H1 (cell line): ENCODE results near the gene BTF3L4. TPM values are rescaled to one million over a fixed set of nuclear protein-coding genes. Genes with fewer than 3 reads are reported as not detected.

Source experiments
- CTCF ChIA-PET: fragments of 300-600 bp; sonication (Branson Sonifier 250); formaldehyde crosslinking; loops from one replicate; lab custom pipeline; 2021; ENCODE audit not compliant: partially characterized antibody; lab: Charles Lee
- POLR2A ChIA-PET: fragments of 300-600 bp; sonication (Branson Sonifier 250); formaldehyde crosslinking; loops from one replicate; lab custom pipeline; 2021; ENCODE audit warnings: inconsistent platforms; ENCODE audit not compliant: partially characterized antibody; lab: Charles Lee
- DNase-seq, 2 experiments: peaks; one replicate each; pipeline versions ENCODE4 v3.0.0 to v3.0.0-alpha.2; 2010 to 2022; ENCODE audit warnings: low spot score in 2 of 2, low read depth in 1 of 2, mixed read lengths in 1 of 2
- FAIRE-seq: peaks from 2 replicates; lab custom pipeline; 2011; peaks lifted over from hg19 to GRCh38; lab: Jason Lieb, UNC
- H2AFZ ChIP-seq: 2 replicates; pipeline ENCODE4 v1.8.1; 2012; ENCODE audit warnings: low read length, inconsistent platforms
- H2AK5ac ChIP-seq: 2 replicates; pipeline ENCODE4 v1.6.1; 2013; ENCODE audit warnings: low read depth, low read length
- H2BK120ac ChIP-seq: replicated peaks from 2 replicates; pipeline ENCODE3; 2013; ENCODE audit warnings: low read depth, low read length, inconsistent platforms
- H2BK12ac ChIP-seq: 2 replicates; pipeline ENCODE4 v1.6.1; 2013; ENCODE audit warnings: low read depth, low read length
- H2BK15ac ChIP-seq: 2 replicates; pipeline ENCODE4 v1.6.1; 2013; ENCODE audit warnings: low read length
- H2BK20ac ChIP-seq: 2 replicates; pipeline ENCODE4 v1.6.1; 2013; ENCODE audit warnings: low read length
- H2BK5ac ChIP-seq: 2 replicates; pipeline ENCODE4 v1.6.1; 2013; ENCODE audit warnings: low read depth, low read length
- H3K14ac ChIP-seq: 2 replicates; pipeline ENCODE4 v1.6.1; 2013; ENCODE audit warnings: inconsistent platforms; ENCODE audit not compliant: insufficient read length
- H3K18ac ChIP-seq: 2 replicates; pipeline ENCODE4 v1.6.1; 2013; ENCODE audit warnings: low read length; ENCODE audit errors: extremely low read depth
- H3K23ac ChIP-seq: 2 replicates; pipeline ENCODE4 v1.6.1; 2013; ENCODE audit warnings: inconsistent platforms; ENCODE audit not compliant: insufficient read length
- H3K23me2 ChIP-seq: 2 replicates; pipeline ENCODE4 v1.6.1; 2013; ENCODE audit warnings: low read depth, low read length
- H3K27ac ChIP-seq: 2 replicates; pipeline ENCODE4 v1.6.1; 2011; ENCODE audit warnings: low read depth, low read length, inconsistent platforms
- H3K27me3 ChIP-seq, 4 experiments: replicated peaks in 1 of 4; 1 replicate in 1 of 4; 2 replicates in 3 of 4; pipeline versions ENCODE4 v1.6.1 to v1.8.1; 2011 to 2013; ENCODE audit warnings: low read length in 3 of 4, mild to moderate bottlenecking in 3 of 4, inconsistent platforms in 2 of 4, mixed read lengths in 2 of 4, moderate library complexity in 1 of 4; ENCODE audit not compliant: control insufficient read depth in 3 of 4, insufficient read depth in 3 of 4; ENCODE audit errors: extremely low read depth in 1 of 4
- H3K36me3 ChIP-seq, 4 experiments: 2 replicates each; pipeline versions ENCODE4 v1.6.1 to v1.8.1; 2011 to 2013; ENCODE audit warnings: mild to moderate bottlenecking in 4 of 4, low read length in 3 of 4, moderate library complexity in 2 of 4, control low read depth in 1 of 4, inconsistent platforms in 1 of 4; ENCODE audit not compliant: insufficient read depth in 4 of 4, control insufficient read depth in 2 of 4
- H3K4ac ChIP-seq: replicated peaks from 2 replicates; pipeline ENCODE3; 2013; ENCODE audit warnings: low read length, low read depth, mixed read lengths, inconsistent platforms; ENCODE audit not compliant: insufficient read length
- H3K4me1 ChIP-seq, 4 experiments: replicated peaks in 1 of 4; 1 replicate in 1 of 4; 2 replicates in 3 of 4; pipeline versions ENCODE4 v1.6.1 to v1.8.1; 2011 to 2013; ENCODE audit warnings: low read length in 3 of 4, inconsistent platforms in 2 of 4, mixed read lengths in 1 of 4; ENCODE audit not compliant: insufficient read depth in 4 of 4, control insufficient read depth in 3 of 4
- H3K4me2 ChIP-seq, 2 experiments: 2 replicates each; pipeline versions ENCODE4 v1.6.1 to v1.8.1; 2011 to 2013; ENCODE audit warnings: low read depth in 2 of 2, low read length in 2 of 2, control low read depth in 1 of 2, inconsistent platforms in 1 of 2, mild to moderate bottlenecking in 1 of 2; ENCODE audit not compliant: insufficient read depth in 1 of 2
- H3K4me3 ChIP-seq, 4 experiments: fragments of 200-600, 300-600 bp in 1 of 4; sonication (generic), shearing (Covaris generic), sonication (Bioruptor Twin) in 1 of 4; 2 replicates each; pipeline versions ENCODE4 v1.5.1 to v1.8.1; 2011 to 2016; ENCODE audit warnings: low read length in 4 of 4, low read depth in 3 of 4, control low read depth in 2 of 4, inconsistent platforms in 2 of 4, mild to moderate bottlenecking in 2 of 4, mixed read lengths in 1 of 4, moderate library complexity in 1 of 4; ENCODE audit not compliant: insufficient read depth in 2 of 4; ENCODE audit errors: extremely low read depth in 1 of 4
- H3K56ac ChIP-seq: replicated peaks from 2 replicates; pipeline ENCODE3; 2013; ENCODE audit warnings: low read depth, mild to moderate bottlenecking, mixed read lengths, low read length, inconsistent platforms; ENCODE audit not compliant: insufficient read length
- H3K79me1 ChIP-seq: 2 replicates; pipeline ENCODE4 v1.6.1; 2013; ENCODE audit warnings: low read depth, low read length, control low read depth
- H3K79me2 ChIP-seq, 2 experiments: 2 replicates each; pipeline versions ENCODE4 v1.6.1 to v1.8.1; 2012 to 2013; ENCODE audit warnings: low read length in 2 of 2, mild to moderate bottlenecking in 2 of 2, inconsistent platforms in 1 of 2; ENCODE audit not compliant: insufficient read depth in 2 of 2, control insufficient read depth in 1 of 2
- H3K9ac ChIP-seq, 4 experiments: replicated peaks in 1 of 4; 1 replicate in 1 of 4; 2 replicates in 3 of 4; pipeline versions ENCODE4 v1.6.1 to v1.8.1; 2011 to 2013; ENCODE audit warnings: low read depth in 3 of 4, low read length in 3 of 4, control low read depth in 2 of 4, mild to moderate bottlenecking in 2 of 4, moderate library complexity in 2 of 4, inconsistent platforms in 1 of 4; ENCODE audit errors: extremely low read depth in 1 of 4
- H3K9me3 ChIP-seq, 2 experiments: 2 replicates each; pipeline versions ENCODE4 v1.6.1 to v1.8.1; 2012 to 2013; ENCODE audit warnings: mild to moderate bottlenecking in 2 of 2, moderate library complexity in 2 of 2, control low read depth in 1 of 2, inconsistent platforms in 1 of 2, low read depth in 1 of 2, low read length in 1 of 2, mixed read lengths in 1 of 2; ENCODE audit not compliant: insufficient read depth in 2 of 2
- H4K20me1 ChIP-seq, 2 experiments: replicated peaks in 1 of 2; 2 replicates each; pipeline versions ENCODE3 to v1.8.1; 2011 to 2013; ENCODE audit warnings: inconsistent platforms in 2 of 2, low read length in 2 of 2, mild to moderate bottlenecking in 1 of 2; ENCODE audit not compliant: insufficient read depth in 2 of 2, control insufficient read depth in 1 of 2
- H4K5ac ChIP-seq: 2 replicates; pipeline ENCODE4 v1.6.1; 2013; ENCODE audit warnings: low read length, low read depth, mixed read lengths, inconsistent platforms; ENCODE audit not compliant: insufficient read length
- H4K8ac ChIP-seq: 2 replicates; pipeline ENCODE4 v1.8.0; 2013; ENCODE audit warnings: mild to moderate bottlenecking, moderate library complexity, low read length, inconsistent platforms; ENCODE audit not compliant: insufficient read depth; ENCODE audit errors: extremely low read depth
- H4K91ac ChIP-seq: replicated peaks from 2 replicates; pipeline ENCODE3; 2013; ENCODE audit warnings: low read length, mixed read lengths, inconsistent platforms; ENCODE audit not compliant: insufficient read length
- BACH1 ChIP-seq: IDR thresholded peaks from 2 replicates; pipeline ENCODE4 v1.6.1; 2012; ENCODE audit warnings: low read length, improper control_type of control experiment
- CBX5 ChIP-seq: fragments of 300-800, 300-1000 bp; sonication (generic); IDR thresholded peaks from 2 replicates; pipeline ENCODE4 v1.7.1; 2016; ENCODE audit warnings: antibody characterized with exemption, low read length, low read depth
- CEBPB ChIP-seq: IDR thresholded peaks from 2 replicates; pipeline ENCODE4 v1.6.1; 2012; ENCODE audit warnings: low read depth, low read length
- CHD2 ChIP-seq: IDR thresholded peaks from 2 replicates; pipeline ENCODE4 v1.6.1; 2012; ENCODE audit warnings: low read length, improper control_type of control experiment
- CREB1 ChIP-seq: IDR thresholded peaks from 2 replicates; pipeline ENCODE4 v1.6.1; 2012; ENCODE audit warnings: inconsistent platforms
- E2F6 ChIP-seq: IDR thresholded peaks from 2 replicates; pipeline ENCODE4 v1.6.1; 2012; ENCODE audit warnings: inconsistent platforms
- EP300 ChIP-seq, 2 experiments: IDR thresholded peaks; 1 replicate in 1 of 2; 2 replicates in 1 of 2; pipeline ENCODE4 v1.6.1; 2011 to 2012; ENCODE audit warnings: low read depth in 2 of 2, low read length in 2 of 2, mild to moderate bottlenecking in 2 of 2, borderline replicate concordance in 1 of 2, inconsistent platforms in 1 of 2, moderate library complexity in 1 of 2
- GABPA ChIP-seq: IDR thresholded peaks from 2 replicates; pipeline ENCODE4 v1.6.1; 2011; ENCODE audit warnings: mild to moderate bottlenecking, low read length, moderate library complexity, borderline replicate concordance; ENCODE audit not compliant: insufficient read depth
- JUN ChIP-seq: IDR thresholded peaks from 2 replicates; pipeline ENCODE4 v1.6.1; 2011; ENCODE audit warnings: low read depth, mild to moderate bottlenecking, improper control_type of control experiment, low read length
- KDM5A ChIP-seq: fragments of 200-600 bp; IDR thresholded peaks from 2 replicates; pipeline ENCODE4 v1.7.1; 2012; ENCODE audit warnings: mild to moderate bottlenecking, low read length, inconsistent platforms, mixed read lengths
- SIN3A ChIP-seq, 2 experiments: IDR thresholded peaks in 1 of 2; conservative IDR thresholded peaks in 1 of 2; 2 replicates each; pipeline ENCODE4 v1.6.1; 2011 to 2012; ENCODE audit warnings: low read length in 2 of 2, improper control_type of control experiment in 1 of 2, low read depth in 1 of 2, mild to moderate bottlenecking in 1 of 2
- SIRT6 ChIP-seq: IDR thresholded peaks from one replicate; pipeline ENCODE4 v1.7.1; 2012; ENCODE audit warnings: low read length, inconsistent platforms
- SP1 ChIP-seq: IDR thresholded peaks from 2 replicates; pipeline ENCODE4 v1.6.1; 2011; ENCODE audit warnings: low read depth, low read length
- SRF ChIP-seq: IDR thresholded peaks from 2 replicates; pipeline ENCODE4 v1.6.1; 2011; ENCODE audit warnings: mild to moderate bottlenecking, low read depth, low read length, moderate library complexity
- TAF1 ChIP-seq: IDR thresholded peaks from 2 replicates; pipeline ENCODE4 v1.6.1; 2011; ENCODE audit warnings: mild to moderate bottlenecking, low read depth, low read length
- WGBS, 2 experiments: shearing (Covaris generic) in 1 of 2; methylation state at CpG; one replicate each; pipeline versions ENCODE4 v1.1.6 to v1.1.7; 2013 to 2015; ENCODE audit warnings: low lambda C conversion rate in 2 of 2, mixed read lengths in 2 of 2, inconsistent platforms in 1 of 2, low coverage in 1 of 2, missing lambda C conversion rate in 1 of 2; ENCODE audit not compliant: insufficient replicate concordance in 2 of 2, insufficient coverage in 1 of 2, insufficient read length in 1 of 2; ENCODE audit errors: extremely low coverage in 1 of 2, missing lambda C conversion rate in 1 of 2; 5-methylcytosine and 5-hydroxymethylcytosine counted together
- polyA plus RNA-seq, 7 experiments: library from polyadenylated mRNA; depleted of rRNA in 3 of 7; stranded (reverse) in 5 of 7; unstranded in 2 of 7; fragments of >200 nt in 5 of 7; fragments of 200-250 nt in 2 of 7; gene quantifications; 1 replicate in 5 of 7; 2 replicates in 1 of 7; 4 replicates in 1 of 7; pipeline versions ENCODE4 v1.2.1 to v1.2.3, GENCODE V29; 2011 to 2013; ENCODE audit warnings: missing spikeins in 2 of 7, mixed read lengths in 2 of 7
- total RNA-seq: library from RNA; stranded (reverse); fragmentation: NEBNext Ultra II Directional; extraction: Animal tissue kit (Norgen Biotek cat#: 25700); gene quantifications from 2 replicates; pipeline ENCODE4 v1.2.1, GENCODE V29; 2021

The BTF3L4 gene
- total and polyA plus RNA-seq, 2 of the 8 experiments (the other 6 are each of a cell fraction or from before 2014, with no cell fraction given): 76.1 to 98.3 TPM

DNA sequence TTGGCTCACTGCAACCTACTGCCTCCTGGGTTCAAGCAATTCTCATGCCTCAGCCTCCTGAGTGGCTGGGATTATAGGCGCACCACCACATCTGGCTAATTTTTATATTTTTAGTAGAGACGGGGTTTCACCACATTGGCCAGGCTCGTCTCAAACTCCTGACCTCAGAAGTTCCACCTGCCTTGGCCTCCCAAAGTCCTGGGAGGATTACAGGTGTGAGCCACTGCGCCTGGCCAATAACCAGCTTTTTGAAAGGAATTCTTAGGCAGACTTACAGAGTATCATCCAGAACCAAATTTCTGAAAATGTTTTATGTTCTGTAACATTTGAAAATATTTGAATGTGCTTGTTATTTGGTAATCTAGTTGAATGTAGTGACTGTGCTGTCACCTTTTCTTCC, 14.6 kb downstream of the BTF3L4 start:
- no peak overlapping the region for H2BK12ac ChIP-seq
- H2AFZ ChIP-seq: no peak overlapping the region
- H4K20me1 ChIP-seq: no peaks in the 10 kb centered on the region
- no peak overlapping the region for H4K8ac ChIP-seq
- H3K27me3 ChIP-seq: no peaks in the 10 kb centered on the region
- H3K4me1 ChIP-seq: no peaks in the 10 kb centered on the region
- H4K5ac ChIP-seq: no peak overlapping the region
- FAIRE-seq (no peak), DNase-seq (no peak)
- H3K23ac ChIP-seq: no peak overlapping the region
- H3K9ac ChIP-seq: no peak overlapping the region
- POLR2A ChIA-PET: interaction anchor here (1.5 to 4.7 kb wide), 5 partner anchors 8 to 16 kb away, joined by 6 to 22 read pairs (median 11); partner anchors contain the start of genes BTF3L4 and TXNDC12
- no peak overlapping the region for H3K4me2 ChIP-seq
- no peak overlapping the region for H2BK15ac ChIP-seq
- no peak overlapping the region for H3K18ac ChIP-seq
- peaks cover 7 to 36% (median 22%) of the 10 kb centered on the region in 4 experiments; a peak in 7 of 8 replicates for H3K36me3 ChIP-seq
- no peaks in the 10 kb centered on the region for H3K9me3 ChIP-seq
- no peak overlapping the region for H3K56ac ChIP-seq
- no peak overlapping the region for H3K14ac ChIP-seq
- H3K4me3 ChIP-seq: no peak overlapping the region
- CTCF ChIA-PET: interaction anchor here (0.6 to 1.3 kb wide), 6 partner anchors 9 to 226 kb away, joined by 3 to 6 read pairs (median 3); no protein-coding TSS in a partner anchor
- no peak overlapping the region for H3K4ac ChIP-seq
- no peaks in the 10 kb centered on the region for H3K79me1 ChIP-seq
- no peak overlapping the region for H2BK20ac ChIP-seq
- no peaks in the 10 kb centered on the region; the same call in 1 of the 2 replicates for H3K23me2 ChIP-seq
- no peak overlapping the region for H2BK120ac ChIP-seq
- H2BK5ac ChIP-seq: no peak overlapping the region
- no peak overlapping the region for H3K27ac ChIP-seq
- peaks cover 0 to 40% of the 10 kb centered on the region in 2 experiments; a peak in 2 of 4 replicates for H3K79me2 ChIP-seq
- H4K91ac ChIP-seq: no peak overlapping the region
- 95% methylated on average over 4 of the region's 4 CpGs; no CpG with 5 or more reads in 1 of the 2 experiments for WGBS, 2 experiments
- no peak overlapping the region for H2AK5ac ChIP-seq
- TF ChIP-seq SP1 (no peak), KDM5A (no peak), CBX5 (no peak), EP300 (IDR thresholded peaks at IDR 0.05; ENCODE audit: borderline replicate concordance in 1 of 2, low read depth in 2 of 2, low read length in 2 of 2) (no peak), JUN (no peak), GABPA (no peak), CHD2 (no peak), TAF1 (no peak), BACH1 (no peak), E2F6 (no peak), CREB1 (no peak), CEBPB (no peak), SRF (no peak), SIN3A (conservative IDR thresholded peaks at IDR 0.05 in 1 of 2, IDR thresholded peaks at IDR 0.05 in 1 of 2; ENCODE audit: low read depth in 1 of 2, low read length in 2 of 2) (no peak), SIRT6 (no peak)
